HepG2 (cell line): ENCODE data around the gene B4GALT5. TPM values are rescaled to one million over a fixed set of nuclear protein-coding genes. Genes with fewer than 3 reads are reported as not detected.

Experiments
- ATAC-seq: fragments of 200-7000 bp; cut with Tn5 transposase; 3 replicates; pipeline ENCODE4 v1.9.1; 2020; ENCODE audit warnings: mild to moderate bottlenecking, moderate library complexity
- BruUV-seq: library from RNA; stranded (reverse); fragments of 400-500 nt; replicated peaks from 2 replicates; lab custom pipeline; 2021; lab: Mats Ljungman, UMichigan
- CTCF ChIA-PET: fragments of 300-600 bp; formaldehyde crosslinking; extraction: SDS; loops from one replicate; lab custom pipeline; 2021; ENCODE audit warnings: low total read pairs, inconsistent platforms, low intra/inter-chr PET ratio; lab: Yijun Ruan, JAX
- POLR2A ChIA-PET: fragments of 350-600 bp; sonication (Branson Sonifier 250); formaldehyde crosslinking; loops from one replicate; lab custom pipeline; 2020; ENCODE audit warnings: antibody characterized with exemption, inconsistent platforms; lab: Yijun Ruan, JAX
- DNase-seq: peaks from one replicate; pipeline ENCODE4 v3.0.0-alpha.2; 2015; ENCODE audit warnings: low spot score
- FAIRE-seq: peaks from 3 replicates; lab custom pipeline; 2011; peaks lifted over from hg19 to GRCh38; lab: Jason Lieb, UNC
- H2AFZ ChIP-seq: one replicate; pipeline ENCODE4 v1.6.1; 2011; ENCODE audit warnings: low read length, inconsistent platforms
- H3K27ac ChIP-seq: fragments of 300-600 bp; 3 replicates; pipeline ENCODE4 v1.8.0; 2011; ENCODE audit warnings: mixed run types, mild to moderate bottlenecking, mixed read lengths, low read length, inconsistent platforms; ENCODE audit not compliant: insufficient read depth; ENCODE audit errors: extremely low read length
- H3K27me3 ChIP-seq, 2 experiments: fragments of 200-600 bp in 1 of 2; 2 replicates in 1 of 2; 3 replicates in 1 of 2; pipeline versions ENCODE4 v1.6.0 to v1.8.0; 2011; ENCODE audit warnings: low read length in 2 of 2, mild to moderate bottlenecking in 2 of 2, moderate library complexity in 2 of 2, inconsistent platforms in 1 of 2; ENCODE audit not compliant: insufficient read depth in 2 of 2, control insufficient read depth in 1 of 2
- H3K36me3 ChIP-seq, 2 experiments: fragments of 200-600 bp in 1 of 2; replicated peaks in 1 of 2; 2 replicates in 1 of 2; 3 replicates in 1 of 2; pipeline versions ENCODE4 v1.5.1 to v1.8.0; 2011; ENCODE audit warnings: low read length in 2 of 2, inconsistent platforms in 1 of 2; ENCODE audit not compliant: insufficient read depth in 2 of 2, control insufficient read depth in 1 of 2
- H3K4me1 ChIP-seq: 2 replicates; pipeline ENCODE4 v1.5.1; 2012; ENCODE audit warnings: low read length, inconsistent platforms; ENCODE audit not compliant: insufficient read depth
- H3K4me2 ChIP-seq: 2 replicates; pipeline ENCODE4 v1.6.0; 2011; ENCODE audit warnings: low read depth, low read length, inconsistent platforms
- H3K4me3 ChIP-seq, 3 experiments: fragments of 200-600 bp in 1 of 3; sonication (generic), shearing (Covaris generic) in 1 of 3; replicated peaks in 1 of 3; 2 replicates each; pipeline ENCODE4 v1.5.1; 2011 to 2016; ENCODE audit warnings: low read length in 3 of 3, inconsistent platforms in 2 of 3, low read depth in 2 of 3, mild to moderate bottlenecking in 2 of 3, control low read depth in 1 of 3, mixed read lengths in 1 of 3; ENCODE audit not compliant: insufficient read depth in 1 of 3
- H3K79me2 ChIP-seq: one replicate; pipeline ENCODE4 v1.6.1; 2011; ENCODE audit warnings: low read length, inconsistent platforms; ENCODE audit not compliant: insufficient read depth
- H3K9ac ChIP-seq: 2 replicates; pipeline ENCODE4 v1.6.0; 2011; ENCODE audit warnings: mild to moderate bottlenecking, low read depth, low read length, inconsistent platforms; ENCODE audit not compliant: insufficient read depth
- H3K9me3 ChIP-seq: 2 replicates; pipeline ENCODE4 v1.5.1; 2012; ENCODE audit warnings: mild to moderate bottlenecking, low read length
- H4K20me1 ChIP-seq: 2 replicates; pipeline ENCODE4 v1.6.0; 2011; ENCODE audit warnings: inconsistent platforms, mild to moderate bottlenecking, low read length, moderate library complexity; ENCODE audit not compliant: insufficient read depth
- CEBPB ChIP-seq: IDR thresholded peaks from 2 replicates; pipeline ENCODE4 v1.6.1; 2011; ENCODE audit warnings: low read depth, low read length, improper control_type of control experiment, borderline replicate concordance
- JUND ChIP-seq: sonication (generic); formaldehyde crosslinking; IDR thresholded peaks from 2 replicates; pipeline ENCODE4 v1.8.0; 2022; ENCODE audit warnings: mild to moderate bottlenecking, missing genetic modification reagents
- NPAS2 ChIP-seq: sonication (generic); formaldehyde crosslinking; IDR thresholded peaks from 2 replicates; pipeline ENCODE4 v1.8.0; 2022; ENCODE audit warnings: mild to moderate bottlenecking, missing genetic modification reagents, borderline replicate concordance
- SCMH1 ChIP-seq: sonication (generic); formaldehyde crosslinking; IDR thresholded peaks from 2 replicates; pipeline ENCODE4 v1.9.0; 2021; ENCODE audit warnings: missing genetic modification reagents, mild to moderate bottlenecking, borderline replicate concordance
- SSRP1 ChIP-seq: IDR thresholded peaks from 2 replicates; pipeline ENCODE4 v1.6.1; 2016; ENCODE audit warnings: control low read depth
- THRA ChIP-seq: sonication (generic); formaldehyde crosslinking; IDR thresholded peaks from 2 replicates; pipeline ENCODE4 v1.4.0; 2020; ENCODE audit warnings: missing genetic modification reagents, borderline replicate concordance
- ZNF574 ChIP-seq: sonication (generic); formaldehyde crosslinking; IDR thresholded peaks from 2 replicates; pipeline ENCODE4 v1.4.0; 2020; ENCODE audit warnings: missing genetic modification reagents
- WGBS: methylation state at CpG from one replicate; pipeline ENCODE4 v1.1.6; 2017; ENCODE audit warnings: low lambda C conversion rate; 5-methylcytosine and 5-hydroxymethylcytosine counted together
- in situ Hi-C: cut with HindIII; loops from 2 replicates; pipeline ENCODE4 v1.10.0; 2017; ENCODE audit warnings: low pct_unique_long_range_greater_than_20kb; ENCODE audit not compliant: extremely low pct_ligation_motif_present
- intact Hi-C: fragments of 100-400 bp; cut with micrococcal nuclease; formaldehyde crosslinking; loops from one replicate; pipeline ENCODE4 v1.10.0; 2022; ENCODE audit not compliant: unreplicated experiment
- polyA plus RNA-seq, 8 experiments: library from polyadenylated mRNA; depleted of rRNA in 3 of 8; stranded (reverse) in 7 of 8; unstranded in 1 of 8; fragments of >200 nt; fragmentation: Illumina TruSeq in 4 of 8; extraction: Trizol in 4 of 8; gene quantifications; 2 replicates each; pipeline versions ENCODE4 v1.2.1 to v1.2.3, GENCODE V29; 2011 to 2016; ENCODE audit warnings: low read depth in 4 of 8, missing spikeins in 1 of 8, mixed read lengths in 1 of 8; ENCODE audit not compliant: insufficient read depth in 1 of 8
- total RNA-seq, 5 experiments: library from RNA; depleted of rRNA; stranded (reverse); fragments of >200 nt; fragmentation: Illumina TruSeq; extraction: Trizol; gene quantifications; 2 replicates each; pipeline ENCODE4 v1.2.3, GENCODE V29; 2016; ENCODE audit warnings: low read depth in 1 of 5

The B4GALT5 gene
- total and polyA plus RNA-seq, 2 of the 13 experiments (the other 11 are each of a cell fraction or from before 2014, with no cell fraction given): 27.3 to 30.9 TPM

GRCh38 chr20:49630396-49630951, 83.2 kb downstream of the B4GALT5 start (continued):
- TF ChIP-seq THRA: no peak
- TF ChIP-seq ZNF574 (CRISPR knock-in tag): 0 out of 2 replicates have a peak, but pooled peaks have one; percentile 2

- Histone ChIP-seq H3K36me3 (peaks cover 5 to 15% of the 10 kb centered on the region in 2 experiments), H3K9ac (no peak overlapping the region), H3K27me3 (no peaks in the 10 kb centered on the region), H3K4me1 (peaks cover 51% of the 10 kb centered on the region), H3K27ac (no peak overlapping the region), H3K4me2 (no peak overlapping the region), H3K9me3 (no peaks in the 10 kb centered on the region), H2AFZ (no peak overlapping the region), H4K20me1 (no peaks in the 10 kb centered on the region), H3K79me2 (no peaks in the 10 kb centered on the region), H3K4me3 (no peak overlapping the region)
- no TSS peak for BruUV-seq
- ATAC-seq (no peak), FAIRE-seq (no peak), DNase-seq (no peak)
- ChIA-PET CTCF (no interaction called here), POLR2A (interaction anchor here (2.0 kb wide), 1 partner anchor 184 kb away, joined by 4 read pairs; the partner anchor contains the start of gene SLC9A8)
- 95% methylated on average over 1 of the region's 1 CpG for WGBS
- in situ Hi-C loops (no loop called here), intact Hi-C loops (no loop called here)
- TF ChIP-seq CEBPB (peak; percentile 4; the same call in 1 of the 2 replicates), NPAS2 (CRISPR knock-in tag) (no peak), JUND (CRISPR knock-in tag) (no peak), SSRP1 (CRISPR knock-in tag) (no peak), SCMH1 (CRISPR knock-in tag) (no peak)
Measured at GRCh38 chr20:49629606-49630005, 84.1 kb downstream of the B4GALT5 start.
